GM21367 (cell line): ENCODE measurements around the gene MTCL1.

Experiments
- ATAC-seq: cut with Tn5 transposase; IDR thresholded peaks from one replicate; pipeline ENCODE4 v1.9.1; 2021; ENCODE audit not compliant: unreplicated experiment

Gene MTCL1

GRCh38 chr18:8826971-8827370 is 121.6 kb downstream of the MTCL1 start:
- no peak for ATAC-seq

GRCh38 chr18:8828300-8828699 is 122.9 kb downstream of the MTCL1 start:
- no peak for ATAC-seq

DNA sequence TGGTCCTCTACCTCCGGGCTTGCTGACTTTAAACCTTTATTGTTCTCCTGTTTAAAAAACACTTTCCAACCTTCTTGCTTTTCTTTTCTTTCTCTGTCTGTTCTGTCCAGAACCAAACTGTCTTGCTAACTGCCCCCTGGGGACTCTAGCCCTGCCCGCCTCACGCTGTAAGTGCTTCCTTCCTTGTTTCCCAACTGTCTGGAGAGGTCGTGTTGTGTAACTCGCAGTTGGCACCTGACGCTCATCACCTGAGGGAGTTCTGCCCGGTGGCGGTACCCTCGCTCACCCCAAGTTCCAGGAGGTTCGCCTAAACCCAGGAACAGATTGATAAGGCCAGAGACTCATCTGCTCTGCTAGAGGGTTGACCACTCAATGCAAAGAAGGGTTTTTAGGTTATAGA is 123.4 kb downstream of the MTCL1 start:
- ATAC-seq = no peak

DNA sequence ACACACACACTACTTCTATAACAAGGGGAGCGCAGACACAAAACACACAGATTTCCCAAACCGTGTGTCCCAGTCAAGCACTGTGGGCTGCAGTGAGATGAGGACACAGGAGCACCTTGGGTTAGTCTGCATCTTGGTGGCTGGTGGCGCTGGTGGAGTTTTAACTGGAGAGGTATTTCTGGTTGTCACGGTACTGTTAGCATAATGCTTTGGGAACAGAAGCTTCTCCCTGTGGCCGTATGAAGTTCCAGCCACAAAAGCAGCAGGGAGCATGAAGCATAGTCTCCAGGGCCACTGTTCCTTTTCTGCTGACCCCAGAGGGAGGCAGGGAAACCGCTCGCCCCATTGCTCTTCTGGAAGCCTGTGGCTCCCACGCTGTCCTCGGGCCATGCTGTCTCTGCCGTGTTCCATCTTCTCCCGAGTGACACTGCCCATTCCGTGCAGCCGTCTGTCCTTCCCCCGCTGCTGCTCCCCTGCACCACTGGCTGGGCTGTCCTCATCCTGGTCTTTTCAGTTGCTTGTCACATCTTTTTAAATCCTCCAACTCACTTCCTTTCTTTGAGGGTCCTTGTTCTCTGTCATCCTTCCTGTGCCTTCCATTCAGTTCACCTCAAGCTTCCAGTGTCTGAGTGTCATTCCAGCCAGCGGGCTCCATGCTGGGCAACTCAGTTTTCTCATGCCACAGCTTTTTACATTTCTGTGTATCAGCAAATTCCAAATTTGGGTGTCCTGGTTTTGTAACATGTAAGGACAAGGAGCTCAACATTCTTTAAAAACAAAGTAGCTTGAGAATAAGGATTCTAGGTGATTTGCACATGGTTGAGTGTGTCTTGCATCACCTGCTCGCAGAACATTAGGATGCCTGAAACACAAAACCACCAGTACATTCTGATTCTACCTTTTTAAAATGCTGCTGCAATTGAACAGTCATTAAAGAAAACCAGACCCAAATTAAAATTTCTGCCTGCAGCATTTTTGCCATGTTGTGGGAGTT is 125.0 kb downstream of the MTCL1 start:
- ATAC-seq = no peak

DNA sequence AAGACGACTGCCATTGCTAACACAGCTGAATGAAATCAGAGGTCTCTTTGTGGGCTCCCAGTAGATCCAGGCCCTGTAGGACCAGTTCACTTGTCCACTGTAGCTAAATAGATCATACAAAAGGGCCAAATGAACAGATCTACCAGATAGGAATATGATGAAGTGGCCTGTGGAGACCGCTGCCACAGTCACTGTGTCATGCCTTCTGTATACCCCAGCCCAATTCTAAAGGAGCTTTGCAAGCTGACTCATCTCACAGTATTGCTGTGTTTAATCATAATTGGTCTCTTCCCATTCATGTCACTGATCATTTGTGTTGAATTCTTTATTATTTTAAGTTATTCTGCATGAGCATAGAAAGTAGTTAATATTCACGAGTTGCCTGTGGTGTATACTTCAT is 125.8 kb downstream of the MTCL1 start:
- no peak for ATAC-seq

- ATAC-seq = no peak
Measured at GRCh38 chr18:8831531-8831930, 126.2 kb downstream of the MTCL1 start.

DNA sequence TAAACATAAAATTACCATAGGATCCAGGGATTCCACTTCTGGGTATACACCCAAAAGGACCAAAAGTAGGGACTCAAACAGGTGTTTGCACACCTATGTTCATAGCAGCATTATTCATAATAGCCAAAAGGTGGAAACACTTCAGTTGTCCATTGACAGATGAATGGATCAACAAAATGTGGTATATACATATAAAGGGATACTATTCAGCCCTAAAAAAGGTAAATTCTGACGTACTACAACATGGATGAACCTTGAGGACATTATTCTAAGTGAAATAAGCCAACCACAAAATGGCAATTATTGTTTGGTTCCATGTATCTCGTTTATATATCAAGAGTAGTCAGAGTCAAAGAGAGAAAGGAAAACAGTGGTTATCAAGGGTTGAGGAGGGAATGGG is 128.1 kb downstream of the MTCL1 start:
- no peak for ATAC-seq

- no peak for ATAC-seq
Measured at GRCh38 chr18:8834881-8835280, 129.5 kb downstream of the MTCL1 start.

GRCh38 chr18:8835521-8835953 is 130.2 kb downstream of the MTCL1 start:
- ATAC-seq = no peak

DNA sequence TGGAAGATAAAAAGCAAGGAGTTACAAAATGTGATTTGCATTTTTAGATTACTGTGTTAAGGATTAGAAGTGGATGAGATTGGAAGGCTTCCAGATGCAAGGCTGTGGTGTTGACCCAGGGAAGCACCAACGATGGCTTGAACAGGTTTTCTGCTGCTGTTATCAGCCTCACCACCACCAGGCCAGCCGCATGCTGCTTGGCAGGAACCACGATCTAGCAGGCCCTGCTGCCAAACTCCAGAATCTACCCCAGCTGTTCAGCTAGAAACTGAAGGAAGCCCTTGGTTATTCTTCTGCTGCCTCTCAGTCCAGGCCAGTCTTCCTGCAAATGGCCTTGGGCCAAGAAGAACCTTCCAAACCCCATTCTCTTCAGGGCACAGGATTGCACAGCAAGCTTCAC is 133.9 kb downstream of the MTCL1 start:
- no peak for ATAC-seq

DNA sequence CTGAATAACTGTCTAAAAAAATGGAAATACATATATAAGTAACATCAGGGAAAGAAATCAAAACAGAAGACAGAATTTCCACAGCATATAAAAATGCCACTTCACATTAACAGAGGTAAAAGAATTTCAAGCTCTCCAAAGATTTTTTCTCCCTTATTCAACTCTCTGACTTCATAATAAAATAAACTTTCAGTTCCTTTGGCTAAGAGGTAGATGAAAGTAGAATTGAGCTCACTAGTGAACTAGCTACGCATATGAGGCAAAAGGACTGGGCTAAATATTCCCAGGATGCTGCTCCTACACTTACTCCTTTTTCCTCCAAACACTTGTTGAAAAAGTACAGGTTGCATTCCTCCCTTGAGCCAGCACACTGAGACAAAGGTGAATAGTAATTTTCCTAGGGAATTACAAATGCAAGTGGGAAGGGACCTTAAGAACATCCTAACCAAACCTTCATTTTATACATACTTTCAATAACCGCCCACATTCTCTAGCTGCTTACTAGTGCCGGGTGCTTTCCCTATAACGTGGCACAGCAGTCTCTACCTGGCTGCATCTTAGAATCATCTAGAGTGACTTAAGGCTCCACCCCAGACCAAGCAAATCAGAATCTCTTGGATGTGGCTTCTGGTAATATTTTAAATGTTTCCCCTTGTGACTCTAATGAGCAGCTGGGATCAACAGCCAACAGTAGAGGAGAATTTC is 136.6 kb downstream of the MTCL1 start:
- ATAC-seq = no peak

DNA sequence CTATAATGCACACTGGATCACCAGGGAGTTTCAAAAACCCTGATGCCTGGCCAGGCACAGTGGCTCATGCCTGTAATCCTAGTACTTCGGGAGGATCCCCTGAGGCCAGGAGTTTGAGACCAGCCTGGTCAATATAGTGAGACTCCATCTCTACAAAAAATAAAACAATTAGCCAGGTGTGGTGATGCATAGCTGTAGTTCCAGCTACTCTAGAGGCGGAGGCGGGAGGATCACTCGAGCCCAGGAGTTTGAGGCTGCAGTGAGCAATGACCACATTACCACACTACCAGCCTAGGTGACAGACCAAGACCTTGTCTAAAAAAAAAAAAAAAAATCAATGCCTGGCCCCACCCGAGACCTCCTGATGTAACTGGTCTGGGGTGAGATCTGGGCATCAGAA is 137.2 kb downstream of the MTCL1 start:
- ATAC-seq = no peak

- no peak for ATAC-seq
Measured at GRCh38 chr18:8843005-8843404, 137.6 kb downstream of the MTCL1 start.

DNA sequence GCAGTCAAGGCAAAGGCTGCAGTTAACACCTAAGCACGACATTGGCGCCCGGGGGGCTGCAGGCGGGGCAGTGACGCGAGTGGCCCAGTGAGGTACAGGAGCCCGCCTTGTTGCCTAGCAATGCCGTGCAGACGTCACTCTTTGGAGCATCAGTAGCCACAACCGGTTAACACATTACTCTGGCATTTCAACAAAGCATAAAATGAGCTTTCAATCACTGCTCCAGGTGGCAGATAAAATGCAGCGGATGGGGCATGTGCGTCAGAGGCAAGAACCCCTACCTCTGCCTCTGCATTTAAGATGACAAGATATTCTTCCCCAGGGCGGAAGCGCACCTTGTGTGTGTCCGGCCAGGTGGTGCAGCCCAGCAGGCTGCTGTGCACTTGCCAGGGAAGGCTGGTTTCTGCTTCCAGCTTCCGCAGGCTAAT is 139.4 kb downstream of the MTCL1 start:
- ATAC-seq = no peak

- ATAC-seq = no peak
Measured at GRCh38 chr18:8845506-8845905, 140.2 kb downstream of the MTCL1 start.

GRCh38 chr18:8847066-8847755 is 141.9 kb downstream of the MTCL1 start:
- ATAC-seq = no peak

DNA sequence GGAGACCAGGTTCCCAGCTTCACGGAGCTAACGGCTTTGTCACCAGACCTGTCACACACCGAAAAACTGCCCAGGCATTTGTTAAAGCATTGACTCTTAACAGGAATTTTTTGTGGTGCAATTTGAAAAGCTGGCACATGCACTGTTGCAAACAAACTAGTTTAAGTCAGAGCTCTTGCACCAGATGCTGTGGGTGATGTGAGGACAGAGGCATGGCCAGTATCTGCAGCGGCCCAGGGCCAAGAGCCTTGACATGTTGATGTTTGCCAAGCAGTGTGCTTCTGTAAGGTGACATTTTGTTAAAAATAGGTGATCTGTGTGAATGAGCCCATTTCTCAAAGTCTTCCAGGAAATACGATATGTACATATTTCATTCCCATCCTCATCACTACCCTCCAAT is 142.5 kb downstream of the MTCL1 start:
- no peak for ATAC-seq

GRCh38 chr18:8848541-8848940 is 143.2 kb downstream of the MTCL1 start:
- ATAC-seq = no peak

DNA sequence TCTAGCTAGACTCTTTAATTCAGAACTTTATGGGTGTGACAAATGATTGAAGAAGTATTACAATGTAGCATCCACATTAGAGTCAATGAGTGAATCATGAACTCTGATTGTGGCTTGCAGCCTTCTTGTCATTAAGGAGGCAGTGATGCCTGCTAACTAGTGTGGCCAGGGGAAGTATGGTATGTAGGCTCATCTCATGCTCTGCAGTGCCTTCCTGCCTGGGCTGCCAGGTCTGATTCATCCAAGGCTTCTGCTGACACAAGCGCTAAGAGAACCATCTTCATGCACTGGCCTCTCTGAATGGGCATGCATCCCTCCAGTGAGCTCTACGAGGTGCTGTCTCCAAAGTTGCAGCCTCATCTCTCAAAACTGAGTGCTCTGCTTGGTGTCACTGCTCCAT is 144.3 kb downstream of the MTCL1 start:
- ATAC-seq = no peak

DNA sequence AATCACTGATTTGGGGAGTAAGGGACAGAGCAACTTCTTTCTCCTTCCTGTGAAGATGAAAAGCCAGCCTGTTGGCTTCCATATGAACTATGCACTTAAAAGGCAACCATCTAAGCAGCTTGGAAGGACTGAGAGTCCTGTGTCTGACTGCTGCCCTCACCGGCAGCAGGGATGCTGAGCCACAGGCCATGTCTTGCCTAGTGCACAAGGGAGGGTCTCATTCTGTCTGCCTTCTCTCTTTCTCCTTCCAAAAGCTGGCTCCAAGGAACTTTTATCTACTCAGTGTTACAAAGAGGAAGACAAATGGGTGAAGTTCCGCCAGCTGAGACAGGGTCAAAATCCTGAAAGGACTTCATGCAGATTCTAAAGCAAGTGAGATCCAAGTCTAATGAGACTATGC is 146.3 kb downstream of the MTCL1 start:
- ATAC-seq = no peak

- no peak for ATAC-seq
Measured at GRCh38 chr18:8854550-8854949, 149.2 kb downstream of the MTCL1 start.

GRCh38 chr18:8854962-8855361 is 149.6 kb downstream of the MTCL1 start:
- no peak for ATAC-seq
